GM12891 (cell line): ENCODE measurements around the gene LOX.

Experiments used
- PAX5 ChIP-seq: IDR thresholded peaks from 2 replicates; pipeline ENCODE4 v1.6.1; 2011; ENCODE audit warnings: low read length, moderate library complexity, mild to moderate bottlenecking; ENCODE audit not compliant: insufficient read depth, severe bottlenecking
- POLR2A ChIP-seq: IDR thresholded peaks from 2 replicates; pipeline ENCODE4 v1.6.1; 2011; ENCODE audit warnings: low read depth, low read length, control low read depth
- POLR2AphosphoS5 ChIP-seq: IDR thresholded peaks from 2 replicates; pipeline ENCODE4 v1.6.1; 2011; ENCODE audit warnings: low read depth, low read length, control low read depth
- POU2F2 ChIP-seq: IDR thresholded peaks from 2 replicates; pipeline ENCODE4 v1.6.1; 2011; ENCODE audit warnings: low read depth, mild to moderate bottlenecking, control low read depth, low read length, moderate library complexity
- SPI1 ChIP-seq: IDR thresholded peaks from 2 replicates; pipeline ENCODE4 v1.6.1; 2011; ENCODE audit warnings: low read depth, low read length, control low read depth
- TAF1 ChIP-seq: IDR thresholded peaks from 2 replicates; pipeline ENCODE4 v1.6.1; 2011; ENCODE audit warnings: low read depth, low read length, control low read depth

DNA sequence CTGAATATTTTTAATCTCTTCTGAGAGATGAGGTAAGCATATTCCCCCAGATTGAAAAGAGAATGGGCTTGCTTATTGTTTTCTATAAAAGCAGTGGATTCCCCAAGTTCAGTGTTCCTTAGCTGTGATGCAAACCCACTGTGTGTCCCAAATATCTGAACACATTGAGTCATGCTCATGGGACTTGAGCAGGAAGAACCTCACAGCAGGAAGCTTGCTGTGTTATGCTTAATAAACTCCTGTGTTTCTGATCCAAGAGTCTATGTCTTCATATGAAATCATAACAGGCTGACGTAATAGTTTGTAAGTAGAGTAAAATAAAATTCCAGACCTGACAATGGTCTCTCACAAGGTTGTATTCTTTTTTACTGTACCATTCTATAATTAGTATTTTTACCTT, 24.8 kb upstream of the LOX start:
- TF ChIP-seq SPI1 (no peak), POLR2AphosphoS5 (no peak), POLR2A (no peak), TAF1 (no peak), POU2F2 (no peak), PAX5 (no peak)
